HG03460 (cell line): ENCODE measurements around the gene SFXN4.

Experiments used
- ATAC-seq: cut with Tn5 transposase; IDR thresholded peaks from one replicate; pipeline ENCODE4 v1.9.1; 2021; ENCODE audit not compliant: unreplicated experiment

The SFXN4 gene

GRCh38 chr10:119165171-119166117 is at the start of gene SFXN4:
Gene SFXN4 (minus strand): TSS chr10:119165714. CDS start chr10:119165647, 67 bp downstream.
- ATAC-seq = peak; percentile 91

- no peak for ATAC-seq
Measured at GRCh38 chr10:119211625-119212441, 46.3 kb upstream of the SFXN4 start.

GRCh38 chr10:119211176-119211575 is 45.7 kb upstream of the SFXN4 start:
- no peak for ATAC-seq

GRCh38 chr10:119210633-119211032 is 45.1 kb upstream of the SFXN4 start:
- no peak for ATAC-seq

- ATAC-seq = no peak
Measured at GRCh38 chr10:119209736-119210355, 44.3 kb upstream of the SFXN4 start.

GRCh38 chr10:119209035-119209735 is 43.7 kb upstream of the SFXN4 start:
- no peak for ATAC-seq

- ATAC-seq = no peak
Measured at GRCh38 chr10:119208553-119208940, 43.0 kb upstream of the SFXN4 start.

GRCh38 chr10:119207713-119208552 is 42.4 kb upstream of the SFXN4 start:
- peak; percentile 4 for ATAC-seq

- peak; percentile 65 for ATAC-seq
Measured at GRCh38 chr10:119207366-119207666, 41.8 kb upstream of the SFXN4 start, which contains the start of gene GRK5. Gene GRK5 (plus strand): TSS chr10:119207571. CDS start chr10:119207918, 347 bp downstream.

- ATAC-seq = peak; percentile 48
Measured at GRCh38 chr10:119206603-119207365, 41.3 kb upstream of the SFXN4 start.

- ATAC-seq = peak; percentile 34
Measured at GRCh38 chr10:119205894-119206602, 40.5 kb upstream of the SFXN4 start.

- no peak for ATAC-seq
Measured at GRCh38 chr10:119203006-119203405, 37.5 kb upstream of the SFXN4 start.

- no peak for ATAC-seq
Measured at GRCh38 chr10:119201233-119201632, 35.7 kb upstream of the SFXN4 start.

- no peak for ATAC-seq
Measured at GRCh38 chr10:119199231-119199992, 33.9 kb upstream of the SFXN4 start.

GRCh38 chr10:119198438-119198837 is 32.9 kb upstream of the SFXN4 start:
- ATAC-seq = no peak

- ATAC-seq = no peak
Measured at GRCh38 chr10:119197921-119198320, 32.4 kb upstream of the SFXN4 start.

- no peak for ATAC-seq
Measured at GRCh38 chr10:119191881-119192280, 26.4 kb upstream of the SFXN4 start.
